HG02970 (cell line): ENCODE measurements around the gene PRDM16.

ENCODE experiments used
- ATAC-seq: cut with Tn5 transposase; IDR thresholded peaks from one replicate; pipeline ENCODE4 v1.9.1; 2021; ENCODE audit warnings: mild to moderate bottlenecking, moderate library complexity, moderate number of reproducible peaks; ENCODE audit not compliant: unreplicated experiment, low FRiP score

PRDM16 gene

DNA sequence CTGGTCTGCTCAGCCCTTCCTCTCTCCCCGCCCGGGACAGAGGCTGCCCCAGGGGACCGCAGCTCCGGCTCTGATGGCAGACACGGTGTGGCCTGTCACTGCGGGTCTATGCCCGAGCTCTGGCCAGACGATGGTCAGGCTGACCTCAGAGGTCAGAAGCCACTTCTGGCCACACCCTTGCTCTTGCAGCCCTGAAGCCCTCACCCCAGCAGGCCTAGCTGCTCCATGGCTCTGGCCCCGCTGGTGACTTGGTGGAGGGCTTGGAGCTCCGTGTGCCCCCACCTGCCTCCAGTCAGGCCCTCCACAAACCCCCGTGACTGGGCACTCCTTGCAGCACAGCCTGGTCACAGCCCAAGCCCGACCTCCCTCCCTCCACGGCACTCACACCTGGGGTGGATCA lies 47.6 kb downstream of the PRDM16 start:
- no peak for ATAC-seq

DNA sequence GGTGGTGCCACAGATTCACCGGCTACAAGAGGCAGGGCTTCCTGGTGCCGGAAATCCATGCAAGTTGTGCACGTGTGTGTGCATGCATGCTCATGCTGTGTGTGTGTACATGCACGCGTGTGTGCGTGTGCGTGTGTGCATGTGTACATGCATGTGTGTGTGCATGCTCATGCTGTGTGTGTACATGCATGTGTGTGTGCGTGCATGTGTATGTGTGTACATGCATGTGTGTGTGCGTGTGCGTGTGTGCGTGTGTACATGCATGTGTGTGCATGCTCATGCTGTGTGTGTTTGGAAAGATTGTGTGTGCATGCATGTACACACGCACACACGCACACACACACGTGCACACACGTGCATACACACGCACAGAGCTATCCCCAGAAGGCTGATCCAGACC lies 48.9 kb downstream of the PRDM16 start:
- no peak for ATAC-seq

DNA sequence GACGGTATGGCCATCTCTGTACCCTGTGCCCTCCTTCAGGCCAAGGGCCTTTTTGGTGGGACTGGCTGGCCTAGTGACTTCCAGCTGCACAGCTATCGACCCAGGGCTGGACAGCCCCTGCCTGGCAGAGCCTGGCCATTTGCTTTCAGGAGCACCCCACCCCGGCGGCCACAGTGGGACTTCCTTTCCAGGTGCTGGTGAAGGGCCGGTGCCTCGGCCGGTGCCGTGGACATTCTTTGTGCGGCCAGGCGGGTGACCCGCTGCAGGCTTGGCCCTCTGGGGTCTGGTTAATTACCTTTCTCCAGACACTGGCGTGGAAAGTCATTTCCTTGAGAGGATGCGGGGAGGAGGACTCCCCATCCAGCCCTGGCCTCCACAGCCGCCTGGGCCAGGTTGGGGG lies 50.1 kb downstream of the PRDM16 start:
- ATAC-seq = no peak

DNA sequence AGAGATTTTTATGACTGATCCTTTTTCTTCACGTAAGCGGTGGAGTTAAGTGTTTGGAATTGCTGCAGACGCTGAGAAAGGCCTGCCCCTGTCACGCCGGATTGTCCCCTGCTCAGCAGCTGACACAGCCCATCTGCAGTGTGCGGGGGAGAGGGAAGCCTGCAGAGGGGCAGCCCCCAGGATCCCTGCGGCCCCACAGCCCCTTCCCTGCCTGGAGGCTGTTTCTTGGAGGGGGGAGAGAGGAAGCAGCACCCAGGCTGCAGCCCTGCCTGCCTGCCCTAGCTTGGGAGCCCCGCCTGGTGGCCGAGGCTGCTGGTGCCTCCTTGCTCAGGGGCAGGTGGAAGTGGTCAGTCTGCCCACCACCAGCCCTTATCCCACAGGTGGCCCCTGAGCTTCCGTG lies 50.7 kb downstream of the PRDM16 start:
- no peak for ATAC-seq

DNA sequence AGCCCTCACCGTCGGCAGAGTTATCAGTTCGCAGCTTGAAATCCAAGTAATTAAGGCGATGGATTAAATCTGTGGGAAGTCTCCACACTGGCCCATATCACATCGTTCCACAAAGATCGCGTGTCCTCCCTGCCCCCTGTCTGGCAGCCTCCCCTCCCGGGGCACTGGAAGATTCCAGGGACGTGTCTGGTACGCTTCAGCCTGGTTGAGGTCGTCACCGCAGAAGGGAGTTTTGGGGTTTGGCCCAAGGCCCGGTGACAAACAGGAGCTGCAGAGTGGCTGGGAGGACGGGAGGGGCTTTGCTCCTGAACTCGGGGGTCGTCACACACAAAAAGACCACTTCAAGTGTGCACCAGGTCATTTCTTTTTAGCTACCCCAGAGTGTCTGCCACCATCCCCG lies 51.1 kb downstream of the PRDM16 start:
- ATAC-seq = no peak

DNA sequence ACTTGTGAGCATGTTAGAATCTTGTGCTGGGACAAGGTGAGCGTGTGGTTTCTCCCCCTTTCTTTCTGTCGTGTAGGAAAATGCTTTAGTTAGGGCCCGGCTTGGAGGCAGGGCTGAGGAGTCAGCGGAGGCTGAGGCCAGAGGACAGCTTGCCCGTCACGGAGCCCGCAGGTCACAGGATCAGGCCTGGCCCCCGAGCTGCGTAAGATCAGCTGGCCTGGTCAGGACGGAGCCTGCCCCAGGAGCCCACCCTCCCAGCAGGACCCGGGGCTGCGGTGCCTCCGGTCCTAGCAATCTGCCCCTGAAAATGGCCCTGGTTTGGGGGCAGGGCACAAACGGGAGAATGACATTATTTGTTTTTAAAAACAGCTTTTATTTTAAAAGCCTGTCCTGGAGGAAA lies 52.0 kb downstream of the PRDM16 start:
- no peak for ATAC-seq

DNA sequence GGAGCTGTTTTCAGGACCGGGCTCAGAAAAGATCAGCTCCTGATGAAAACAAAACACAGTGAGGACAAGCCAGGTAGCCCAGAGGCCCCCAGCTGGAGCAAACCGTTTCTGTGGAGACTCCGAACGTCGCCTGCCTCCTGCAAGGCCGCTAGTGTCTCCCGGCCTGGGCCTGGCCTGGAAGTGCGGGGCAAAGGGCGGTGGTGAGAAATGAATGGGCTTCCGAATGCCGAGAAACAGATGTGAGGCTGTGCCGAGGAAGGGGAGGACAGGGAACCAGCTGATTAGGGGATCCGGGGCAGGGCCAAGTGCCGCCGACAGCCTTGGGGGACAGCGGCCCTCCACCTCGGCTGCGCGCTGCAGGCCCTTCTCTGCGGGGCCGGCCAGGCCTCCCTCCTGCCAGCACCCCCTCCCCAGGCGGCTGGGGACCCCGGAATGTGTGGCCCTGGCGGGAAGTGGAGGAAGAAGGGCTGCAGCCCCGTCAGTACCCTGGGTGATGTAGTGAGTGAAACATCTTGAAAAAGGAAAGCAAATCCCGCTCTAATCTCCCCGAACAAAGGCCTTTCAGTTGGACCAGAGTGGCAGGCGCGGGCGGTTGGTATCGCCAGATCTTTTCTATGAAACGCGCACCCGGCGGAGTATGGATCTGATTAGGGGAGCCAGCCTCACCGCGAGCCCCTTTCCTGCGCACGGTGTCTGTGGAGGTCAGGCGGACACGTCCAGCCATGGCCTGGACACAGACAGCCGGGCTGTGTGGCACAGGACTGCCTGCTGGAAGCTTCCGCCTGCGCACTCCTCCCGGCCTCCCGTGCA lies 52.6 kb downstream of the PRDM16 start:
- no peak for ATAC-seq

DNA sequence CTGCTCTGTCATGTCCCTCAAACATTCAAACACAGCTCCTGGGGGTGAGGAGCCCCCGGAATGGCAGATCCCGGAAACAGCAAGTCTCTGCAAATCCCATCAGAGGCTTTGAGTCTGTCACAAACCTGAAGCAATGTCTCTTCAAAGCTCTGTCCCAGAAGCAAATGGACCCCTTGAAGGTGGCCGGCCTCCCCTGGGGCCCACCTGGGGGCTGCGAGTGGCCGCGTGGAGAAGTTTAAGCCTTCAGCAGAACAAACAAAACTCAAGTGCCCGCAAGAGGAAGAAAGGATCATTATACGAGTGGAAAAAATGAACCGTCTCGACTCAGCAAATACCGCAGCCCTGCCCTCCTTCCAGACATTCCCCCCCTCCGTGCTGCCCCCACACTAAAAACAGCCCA lies 53.3 kb downstream of the PRDM16 start:
- no peak for ATAC-seq

DNA sequence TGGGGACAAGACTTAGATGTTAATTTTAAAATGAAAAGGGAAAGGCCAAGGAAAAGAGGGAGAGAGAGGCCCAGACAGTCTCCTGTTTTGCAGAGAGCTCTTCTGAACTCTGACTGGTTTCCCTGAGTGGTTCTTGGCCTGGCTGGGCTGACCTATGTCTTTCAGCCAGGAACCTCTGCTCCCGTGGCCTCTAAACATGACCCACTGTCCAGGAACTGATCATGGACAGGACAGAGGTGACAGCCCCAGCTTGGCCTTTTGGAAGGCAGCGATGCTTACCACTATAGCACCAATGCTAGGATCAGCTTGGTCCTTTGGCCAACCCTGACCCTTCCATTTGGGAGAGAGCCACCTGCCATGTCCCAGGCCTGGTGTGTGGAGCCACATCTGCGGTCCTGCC lies 55.2 kb downstream of the PRDM16 start:
- no peak for ATAC-seq

DNA sequence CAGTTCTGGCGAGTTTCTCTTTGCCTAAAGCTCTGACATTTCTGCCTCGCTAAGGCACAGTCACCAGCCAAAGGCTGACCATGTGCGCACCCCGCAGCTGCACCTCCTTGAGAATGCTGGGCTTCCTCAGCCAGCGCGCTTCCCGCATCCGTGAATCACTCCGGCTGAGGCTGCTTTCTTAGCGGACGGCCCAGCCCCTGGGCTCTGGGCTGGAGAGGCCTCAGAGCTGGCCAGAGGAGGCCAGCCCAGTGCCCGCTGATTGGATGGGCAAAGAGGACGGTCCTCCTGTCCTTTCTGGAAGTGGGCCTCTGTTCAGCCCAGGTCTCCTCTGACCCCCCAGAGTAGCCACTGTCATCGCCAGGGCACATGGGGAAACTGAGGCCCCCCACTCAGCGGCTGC lies 56.1 kb downstream of the PRDM16 start:
- ATAC-seq = no peak

DNA sequence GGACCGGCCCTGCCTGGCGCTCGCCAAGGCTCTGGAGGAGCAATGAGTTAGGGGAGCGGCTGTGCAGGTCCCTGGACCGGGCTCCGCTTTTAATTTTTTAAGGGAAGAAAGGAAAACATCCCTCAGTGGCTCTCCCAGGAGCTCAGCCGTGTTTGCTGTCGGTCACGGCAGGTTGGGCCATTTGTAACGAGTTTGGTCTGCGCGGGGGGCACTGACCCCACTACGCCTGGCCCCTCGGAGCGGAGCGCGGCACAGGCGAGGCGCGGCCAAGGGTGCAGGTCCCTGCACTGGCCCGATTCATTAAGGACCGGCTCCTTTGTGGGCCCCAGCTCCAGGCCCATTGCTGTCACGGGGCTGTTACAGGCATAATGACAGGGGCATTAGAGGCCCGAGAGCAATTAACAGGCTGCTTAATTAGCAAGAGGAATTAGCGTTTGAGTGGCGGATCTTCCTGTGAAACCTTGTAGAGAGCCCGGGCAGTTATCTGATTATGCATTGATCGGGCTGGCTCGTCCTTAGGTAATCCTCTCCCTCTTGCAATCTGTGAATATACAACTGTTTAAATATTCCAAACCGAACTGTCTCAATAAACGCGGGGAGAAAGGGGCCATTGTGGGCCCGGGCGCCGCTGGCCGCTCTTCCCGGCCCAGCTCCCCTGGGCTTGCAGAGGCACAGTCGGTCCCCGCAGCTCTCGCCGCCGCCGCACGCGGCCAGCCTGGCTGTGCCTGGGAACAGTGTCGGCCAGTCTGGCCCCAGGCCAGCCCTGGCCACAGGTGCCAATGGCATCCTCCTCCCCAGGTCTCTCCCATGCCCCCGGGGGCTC lies 56.8 kb downstream of the PRDM16 start:
- no peak for ATAC-seq

DNA sequence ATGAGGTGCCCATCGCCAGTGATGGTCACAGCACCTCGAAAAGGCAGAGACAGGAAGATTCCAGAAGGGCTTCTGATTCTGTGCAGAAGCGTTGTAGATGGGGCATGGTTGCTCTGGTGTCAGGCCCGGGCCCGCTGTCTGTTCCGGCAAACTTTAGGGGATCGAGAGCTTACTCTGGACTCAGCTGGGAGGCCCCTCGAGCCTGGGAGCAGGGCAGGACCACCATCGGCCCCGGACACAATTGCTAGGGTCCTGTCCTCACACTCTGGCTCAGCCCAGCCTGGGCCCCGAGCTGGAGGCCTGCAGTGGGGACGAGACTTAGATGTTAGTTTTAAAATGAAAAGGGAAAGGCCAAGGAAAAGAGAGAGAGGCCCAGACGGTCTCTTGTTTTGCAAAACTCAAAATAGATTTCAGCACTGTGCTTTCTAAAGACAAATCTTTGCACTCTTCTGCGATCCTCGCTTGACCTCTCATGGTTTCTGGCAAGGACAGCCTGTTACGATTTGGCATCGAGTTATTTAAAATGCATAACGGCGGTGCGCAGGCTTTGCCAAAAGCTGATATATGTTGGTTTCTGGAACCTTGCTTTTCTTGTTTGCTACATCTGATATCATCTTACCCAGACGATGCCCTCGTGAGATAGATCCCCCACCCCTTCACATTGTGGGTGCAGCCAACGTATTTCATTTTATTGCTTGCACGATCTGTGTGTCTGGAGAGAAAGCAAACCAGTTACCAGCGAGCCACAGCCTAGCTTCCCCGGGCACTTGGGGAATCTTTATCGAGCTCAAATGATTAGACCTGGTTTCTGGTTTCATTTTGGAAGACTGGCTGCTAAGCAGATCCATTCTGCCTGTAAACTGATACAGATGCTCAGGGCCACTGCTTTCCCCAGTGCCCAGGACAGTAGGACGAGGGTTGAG lies 58.0 kb downstream of the PRDM16 start:
- no peak for ATAC-seq

DNA sequence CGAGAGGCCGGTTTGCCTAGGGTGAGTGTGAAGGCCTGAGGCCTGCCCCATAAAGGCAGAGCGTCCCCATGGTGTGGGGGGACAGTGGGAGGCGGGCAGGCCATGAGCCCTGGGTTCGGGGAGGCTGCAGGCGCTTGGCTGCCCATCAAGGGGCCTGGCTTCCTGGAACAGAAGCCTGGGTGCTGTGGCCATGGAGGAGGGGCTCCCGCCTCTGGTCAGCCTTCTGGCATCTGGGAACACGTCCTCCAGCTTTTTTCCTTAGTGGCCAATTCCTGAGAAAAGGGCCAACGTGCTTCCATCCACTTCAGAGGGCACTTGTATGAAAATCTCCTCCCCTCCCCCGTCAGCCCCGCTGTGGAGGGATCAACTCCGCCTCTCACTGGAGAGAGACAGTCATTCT lies 58.7 kb downstream of the PRDM16 start:
- ATAC-seq = no peak

DNA sequence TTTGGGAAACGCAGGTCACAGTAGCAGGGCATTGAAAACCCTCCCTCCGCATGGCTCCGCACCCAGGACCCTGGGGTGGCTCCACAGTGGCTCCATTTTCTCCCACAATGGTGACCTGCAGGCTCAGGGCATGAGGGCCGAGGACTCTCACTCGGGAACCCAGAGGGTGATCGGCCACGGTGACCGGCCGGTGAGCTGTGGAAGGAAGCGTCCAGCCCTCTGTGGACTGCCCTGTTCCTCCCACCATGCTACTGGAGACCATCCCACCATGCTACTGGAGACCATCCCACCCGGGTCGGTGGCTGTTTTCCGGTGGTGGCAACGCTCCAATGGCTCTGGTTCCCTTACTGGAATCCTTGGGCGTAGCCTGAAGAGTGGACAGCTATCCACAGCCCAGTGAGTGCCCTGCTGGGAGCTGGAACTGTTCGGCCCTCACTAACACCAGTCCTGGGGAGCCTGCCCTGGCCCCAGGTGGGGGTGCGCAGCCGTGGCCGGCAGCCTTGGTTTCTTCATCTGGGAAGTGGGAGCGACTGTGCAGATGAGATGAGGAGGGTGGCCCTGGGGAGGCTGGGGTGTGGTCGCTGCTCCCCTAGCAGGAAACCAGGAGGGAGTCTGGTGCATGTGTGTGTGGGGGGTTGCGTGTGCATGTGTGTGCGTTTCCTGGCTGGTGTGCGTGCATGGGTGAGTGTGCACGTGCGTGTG lies 59.6 kb downstream of the PRDM16 start:
- no peak for ATAC-seq

DNA sequence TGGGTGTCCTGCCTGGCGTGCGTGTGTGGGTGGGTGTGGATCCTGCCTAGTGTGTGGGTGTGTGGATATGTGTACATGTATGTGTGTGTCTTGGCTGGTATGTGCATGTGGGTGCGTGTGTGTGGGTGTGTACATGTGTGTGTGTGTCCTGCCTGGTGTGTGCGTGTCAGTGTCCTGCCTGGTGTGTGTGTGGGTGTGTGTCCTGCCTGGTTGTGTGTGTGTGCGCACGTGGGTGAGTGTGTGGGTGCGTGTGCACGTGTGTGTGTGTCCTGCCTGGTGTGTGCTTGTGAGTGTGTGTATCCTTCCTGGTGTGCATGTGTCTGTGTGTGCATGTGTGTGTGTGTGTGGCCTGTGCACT lies 60.1 kb downstream of the PRDM16 start:
- ATAC-seq = no peak

DNA sequence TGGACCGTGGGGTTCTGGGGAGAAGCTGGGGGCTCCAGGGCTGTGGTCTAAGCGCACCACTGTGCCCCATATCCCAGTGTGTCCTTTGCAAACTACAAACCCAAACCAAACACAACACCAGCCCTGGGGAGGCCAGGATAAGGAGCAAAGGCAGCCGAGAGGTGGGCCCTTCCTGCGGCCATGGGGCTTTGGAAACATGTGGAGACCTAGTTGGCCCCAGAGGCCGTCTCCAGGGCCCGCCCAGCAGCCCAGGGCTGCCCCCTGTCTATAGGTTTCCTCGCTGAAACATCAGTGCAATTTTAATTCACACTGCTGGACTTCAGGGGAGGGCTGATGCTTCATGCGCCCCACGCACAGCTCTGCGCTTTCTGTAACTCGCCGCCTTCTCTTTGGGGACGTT lies 61.3 kb downstream of the PRDM16 start:
- ATAC-seq = no peak

DNA sequence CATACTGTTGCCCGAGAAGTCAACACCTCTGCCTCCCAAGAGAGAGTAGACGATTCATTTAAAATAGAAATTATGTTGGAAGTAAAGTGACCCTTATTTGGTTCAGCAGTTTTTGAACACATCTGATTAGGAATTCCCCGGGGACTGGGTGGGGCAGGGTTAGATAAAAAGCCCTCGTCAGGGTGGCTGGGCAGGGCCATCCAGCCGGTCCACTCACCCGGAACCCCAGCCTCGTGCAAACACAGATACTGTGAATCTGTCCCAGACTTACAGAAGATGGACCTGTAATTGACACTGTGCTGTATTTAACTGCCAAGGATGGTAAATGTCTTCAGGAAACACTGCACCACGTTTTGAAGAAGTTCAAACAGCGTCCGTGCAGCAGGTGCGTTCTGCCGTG lies 63.7 kb downstream of the PRDM16 start:
- no peak for ATAC-seq

DNA sequence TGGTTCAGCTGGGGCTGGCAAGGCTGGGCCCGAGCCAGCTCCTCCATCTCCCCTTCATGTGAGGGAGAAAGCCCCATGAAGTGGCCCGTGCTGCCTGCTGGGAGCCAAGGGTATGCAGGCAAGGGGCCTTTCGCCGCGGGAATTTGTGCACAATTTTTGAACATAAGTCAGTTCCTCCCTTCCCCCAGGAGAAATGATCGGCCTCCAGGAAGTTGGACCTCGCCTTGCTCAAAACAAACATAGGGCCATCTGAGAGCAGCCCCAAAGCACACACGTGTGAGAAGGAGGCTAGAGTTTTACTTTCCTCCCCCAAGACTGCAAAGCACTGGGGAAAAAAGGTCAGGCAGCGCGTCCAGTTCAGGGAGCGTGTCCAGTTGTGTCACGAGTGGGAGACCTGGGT lies 64.7 kb downstream of the PRDM16 start:
- ATAC-seq = no peak

DNA sequence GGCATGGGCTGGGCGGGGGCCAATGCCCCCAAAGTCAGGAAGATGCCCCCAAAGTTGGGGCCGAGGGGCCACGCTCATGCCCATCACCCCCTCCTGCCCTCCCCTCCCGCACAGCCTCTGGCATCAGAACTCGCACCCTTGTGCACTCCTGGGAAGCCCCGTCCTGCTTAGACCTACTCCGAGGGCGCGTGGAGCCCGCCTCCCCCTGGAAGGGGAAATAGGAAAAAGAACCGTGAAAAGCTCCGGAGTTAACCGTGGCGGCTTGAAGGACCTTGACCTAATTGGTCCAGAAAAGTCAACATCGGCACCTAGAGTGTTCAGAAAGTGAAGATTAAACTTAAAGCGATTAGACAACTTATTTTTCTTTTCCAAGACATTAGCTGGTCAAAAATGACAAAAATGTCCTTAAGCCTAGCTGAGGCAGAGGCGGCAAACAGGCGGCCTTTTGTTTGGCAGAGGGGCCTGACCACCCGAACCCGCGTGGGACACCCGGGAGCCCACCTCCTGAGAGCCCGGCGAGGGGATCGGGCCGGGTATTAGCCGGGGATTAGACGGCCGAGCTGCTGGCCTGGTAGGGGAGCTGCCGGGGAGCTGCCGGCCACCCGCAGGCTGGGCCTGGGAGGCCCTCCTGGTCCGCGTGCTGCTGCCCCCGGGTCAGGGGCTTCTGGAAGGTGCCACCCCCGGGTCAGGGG lies 65.5 kb downstream of the PRDM16 start:
- ATAC-seq = no peak
